Activated CD8-positive, alpha-beta memory T cell treated with anti-CD3 and anti-CD28 coated beads, Interleukin-2, amount 50 U/mL, for 4 hours (primary cell): Measurements from ENCODE around the gene ADAM8.
"Not testable (repeated sequence)": the region's sequence is repeated elsewhere in the genome, so short reads cannot be mapped to it uniquely, and the experiment has no call there.

Experiments
- DNase-seq: peaks from one replicate; pipeline ENCODE4 v3.0.0-alpha.2; 2020

Gene ADAM8

GRCh38 chr10:133266056-133266795, 10.4 kb downstream of the ADAM8 start:
- DNase-seq, result no peak

GRCh38 chr10:133265052-133265451, 11.6 kb downstream of the ADAM8 start:
- not testable (repeated sequence) for DNase-seq

DNA sequence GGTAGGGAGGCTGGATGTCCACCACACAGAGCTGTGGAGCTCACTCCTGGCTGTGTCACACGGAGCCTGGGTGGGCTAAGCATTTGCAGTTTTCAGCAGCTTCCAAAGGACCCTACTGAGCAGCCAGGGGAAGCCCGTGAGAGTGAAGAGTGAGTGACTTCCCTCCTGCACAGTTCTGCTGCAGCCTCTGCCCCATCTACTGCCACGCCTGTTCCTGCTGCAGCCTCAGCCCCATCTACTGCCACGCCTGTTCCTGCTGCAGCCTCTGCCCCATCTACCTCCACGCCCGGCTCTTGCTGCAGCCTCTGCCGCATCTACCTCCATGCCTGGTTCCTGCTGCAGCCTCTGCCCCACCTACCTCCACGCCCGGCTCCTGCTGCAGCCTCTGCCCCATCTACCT, 12.2 kb downstream of the ADAM8 start:
- no peak for DNase-seq

DNA sequence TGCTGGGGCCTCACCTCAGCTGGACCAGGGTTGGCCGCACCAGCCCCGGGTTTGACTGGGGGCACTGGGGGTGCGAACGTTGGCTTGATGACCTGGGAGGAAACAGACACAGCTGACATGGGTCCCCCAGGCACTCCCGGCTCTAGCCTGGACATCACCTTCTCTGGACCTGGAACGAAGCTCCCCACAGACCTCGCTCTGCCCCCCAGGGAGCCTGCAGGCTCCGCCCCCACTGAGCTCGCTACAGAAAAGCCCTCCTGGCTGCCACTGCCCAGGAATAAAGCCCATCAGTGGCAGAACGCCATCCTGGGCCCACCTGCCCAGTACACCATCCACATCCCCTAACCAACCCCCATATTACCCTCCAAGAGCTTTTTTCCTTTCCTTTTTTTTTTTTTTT, 13.0 kb downstream of the ADAM8 start:
- DNase-seq, result no peak

GRCh38 chr10:133262696-133263095, 14.0 kb downstream of the ADAM8 start:
- no peak for DNase-seq

DNA sequence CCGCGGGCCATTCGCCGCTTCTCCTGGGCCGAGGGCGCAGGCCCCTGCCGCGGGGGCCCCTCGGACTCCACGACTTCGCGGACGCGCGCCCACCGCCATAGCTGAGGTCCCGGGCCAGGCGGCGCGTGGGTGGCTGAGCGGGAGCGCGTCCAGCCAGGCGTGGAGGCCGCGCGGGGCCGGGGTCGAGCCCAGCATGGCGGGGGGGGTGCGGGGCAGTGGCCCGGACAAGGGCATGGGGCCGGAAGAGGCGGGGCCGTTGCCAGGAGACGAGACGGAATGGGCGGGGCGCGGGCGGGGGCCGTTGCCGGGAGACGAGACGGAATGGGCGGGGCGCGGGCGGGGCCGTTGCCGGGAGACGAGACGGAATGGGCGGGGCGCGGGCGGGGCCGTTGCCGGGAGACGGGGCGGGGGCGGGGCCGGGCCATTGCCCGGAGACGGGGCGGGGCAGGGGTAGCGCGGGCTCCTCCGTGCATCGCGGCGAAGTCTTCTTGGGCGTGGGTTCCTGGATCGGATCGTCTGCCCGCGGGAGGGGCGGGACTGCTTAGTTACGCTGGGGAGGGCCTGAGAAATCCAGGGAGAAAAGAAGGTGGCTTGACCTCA, 14.8 kb downstream of the ADAM8 start:
- DNase-seq, result peak; percentile 81

DNA sequence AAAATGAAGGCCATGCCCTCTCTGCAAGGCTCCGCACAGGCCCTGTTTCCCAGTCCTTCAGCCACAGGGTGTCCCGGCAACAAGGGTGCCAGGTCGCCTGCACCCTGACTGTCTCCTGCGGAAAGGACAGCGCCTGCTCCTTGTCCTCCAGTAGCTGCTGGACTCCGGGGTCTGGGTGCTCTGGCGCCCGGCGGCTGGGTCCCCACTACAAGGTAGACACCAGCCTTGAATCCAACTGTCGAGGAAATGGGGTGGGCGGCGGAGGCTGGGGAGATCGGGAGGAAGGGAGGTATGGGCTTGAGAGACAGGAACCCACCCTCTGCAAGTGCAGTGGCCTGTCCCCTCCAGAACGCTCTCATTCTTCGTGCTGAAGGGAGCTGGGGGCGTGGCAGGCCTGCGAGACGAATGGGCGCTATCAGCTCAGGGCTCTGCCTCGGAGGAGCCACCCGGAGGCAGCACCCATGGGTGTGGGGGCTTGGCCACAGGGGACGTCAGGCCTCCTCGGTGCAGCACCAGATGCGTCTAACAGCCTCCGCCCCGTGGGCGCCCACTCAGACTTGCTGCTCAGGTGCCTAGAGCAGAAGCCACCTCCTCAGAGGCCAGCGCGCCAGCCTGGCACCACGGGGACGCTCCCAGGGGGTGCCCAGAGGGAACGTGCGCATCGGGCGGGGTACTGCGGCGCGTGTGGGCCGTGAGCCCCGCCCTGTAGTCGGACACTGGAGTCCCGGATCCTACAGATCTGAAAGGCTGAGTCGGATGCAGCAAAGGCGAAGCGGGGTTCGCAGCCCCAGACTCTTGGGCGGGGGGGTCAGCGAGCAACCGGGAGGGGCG, 15.6 kb downstream of the ADAM8 start:
- peak; percentile 66 for DNase-seq

- DNase-seq, result no peak
Measured at GRCh38 chr10:133259602-133259989, 17.1 kb downstream of the ADAM8 start.

DNA sequence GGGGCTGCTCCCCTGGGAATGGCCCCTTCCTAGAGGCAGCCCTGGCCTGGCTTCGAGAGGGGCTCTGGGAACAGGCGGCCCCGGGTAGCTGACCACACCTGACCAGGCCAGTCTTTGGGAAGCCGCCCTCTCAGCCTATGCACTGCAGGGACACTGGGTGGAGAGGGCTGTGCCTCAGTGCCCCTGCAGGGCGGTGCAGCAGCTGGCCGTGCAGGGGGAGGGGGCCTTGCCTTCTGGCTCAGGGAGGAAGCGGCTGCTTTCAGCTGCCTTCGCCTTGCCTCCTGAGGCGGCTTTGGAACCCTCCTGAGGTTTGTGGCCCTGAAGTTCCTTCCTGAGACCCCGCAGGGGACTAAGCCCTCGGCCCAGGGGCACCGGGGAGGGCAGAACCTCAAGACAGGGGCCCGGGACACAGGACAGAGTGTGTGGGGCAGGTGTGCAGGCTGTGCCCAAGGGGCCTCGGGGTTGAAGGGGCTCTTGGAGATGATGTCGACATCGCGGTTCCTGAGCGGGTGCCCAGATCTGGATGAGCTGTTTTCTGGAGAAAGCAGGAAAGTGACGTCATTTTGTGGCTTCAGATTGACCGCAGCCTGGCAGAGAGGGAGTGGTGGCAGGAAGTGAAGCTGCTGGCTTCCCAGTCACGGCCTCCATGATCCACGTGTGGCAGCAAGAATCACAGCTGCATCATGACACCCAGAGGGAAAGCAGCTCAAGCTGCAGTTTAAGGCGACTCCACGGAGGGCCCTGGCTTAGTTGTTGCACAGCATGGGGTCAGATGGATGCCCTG, 17.7 kb downstream of the ADAM8 start:
- peak; percentile 86 for DNase-seq

DNA sequence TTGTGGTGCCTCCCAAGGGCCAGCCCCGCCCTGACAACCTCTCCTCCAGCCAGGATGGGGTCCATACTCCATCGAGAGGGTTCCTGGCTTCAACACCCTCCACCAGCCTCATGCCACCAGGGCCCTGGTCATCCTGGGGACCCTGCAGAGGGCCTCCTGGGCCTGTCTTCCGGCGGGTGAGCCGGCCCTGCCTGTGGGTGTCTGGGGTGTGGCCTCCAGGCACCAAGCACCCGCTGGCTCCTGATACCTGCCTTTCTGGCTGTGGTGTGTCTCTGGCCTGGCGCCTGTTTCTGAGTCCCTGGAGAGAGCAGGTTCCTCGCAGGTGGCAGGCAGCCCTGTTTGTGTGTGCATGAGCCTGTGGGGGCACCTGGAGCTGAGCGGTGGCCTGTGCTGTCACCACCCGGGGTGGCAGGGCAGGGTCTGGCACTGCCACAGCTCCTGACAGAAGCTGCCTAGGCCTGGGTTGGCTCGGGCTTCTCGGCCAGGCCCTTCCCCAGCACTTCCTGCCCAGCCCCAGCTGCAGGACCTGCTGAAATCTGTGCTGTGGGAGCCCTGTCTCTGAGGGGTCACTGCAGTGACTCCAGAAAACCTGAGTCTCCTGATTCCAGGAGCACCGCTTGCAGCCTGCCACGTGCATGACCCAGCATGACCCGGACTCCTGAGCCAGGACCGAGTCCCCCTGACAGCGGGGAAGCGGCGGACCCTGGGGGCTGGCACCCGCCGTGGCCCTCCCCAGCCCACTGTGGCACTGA, 18.4 kb downstream of the ADAM8 start:
- no peak for DNase-seq

DNA sequence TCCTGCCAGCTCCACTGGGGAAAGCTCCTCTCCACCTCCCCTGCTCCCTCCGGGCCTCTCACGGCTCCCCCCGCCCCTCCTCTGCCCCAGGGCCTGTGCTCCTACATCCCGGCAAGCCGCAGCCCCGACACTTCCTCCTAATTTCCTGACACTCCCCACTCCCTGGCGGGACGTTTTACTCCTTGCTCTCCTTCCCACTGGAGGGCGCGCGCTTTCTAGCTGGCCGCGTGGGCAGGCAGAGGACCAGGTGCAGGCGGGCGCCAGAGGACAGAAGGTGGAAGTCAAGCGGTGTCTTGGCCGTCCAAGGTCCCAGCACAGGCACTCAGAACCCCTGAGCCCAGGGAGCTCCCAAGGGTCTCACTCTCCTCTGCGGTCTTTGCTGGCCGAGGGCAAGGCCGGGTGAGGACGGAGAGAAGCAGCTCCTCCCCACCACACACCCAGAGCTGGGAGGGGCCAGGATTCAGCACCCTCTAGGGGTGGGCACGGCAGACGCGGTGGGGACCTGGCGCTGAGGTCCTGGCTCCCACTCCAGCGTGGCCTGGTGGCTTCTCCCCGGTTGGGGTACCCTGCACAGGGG, 19.1 kb downstream of the ADAM8 start:
- DNase-seq, result peak; percentile 42

- DNase-seq, result no peak
Measured at GRCh38 chr10:133255323-133255722, 21.3 kb downstream of the ADAM8 start.

- no peak for DNase-seq
Measured at GRCh38 chr10:133254421-133255120, 22.1 kb downstream of the ADAM8 start.

GRCh38 chr10:133253361-133253955, 23.2 kb downstream of the ADAM8 start:
- DNase-seq, result no peak

- DNase-seq, result no peak
Measured at GRCh38 chr10:133252223-133252552, 24.5 kb downstream of the ADAM8 start.

- DNase-seq, result no peak
Measured at GRCh38 chr10:133251388-133252222, 25.1 kb downstream of the ADAM8 start.

DNA sequence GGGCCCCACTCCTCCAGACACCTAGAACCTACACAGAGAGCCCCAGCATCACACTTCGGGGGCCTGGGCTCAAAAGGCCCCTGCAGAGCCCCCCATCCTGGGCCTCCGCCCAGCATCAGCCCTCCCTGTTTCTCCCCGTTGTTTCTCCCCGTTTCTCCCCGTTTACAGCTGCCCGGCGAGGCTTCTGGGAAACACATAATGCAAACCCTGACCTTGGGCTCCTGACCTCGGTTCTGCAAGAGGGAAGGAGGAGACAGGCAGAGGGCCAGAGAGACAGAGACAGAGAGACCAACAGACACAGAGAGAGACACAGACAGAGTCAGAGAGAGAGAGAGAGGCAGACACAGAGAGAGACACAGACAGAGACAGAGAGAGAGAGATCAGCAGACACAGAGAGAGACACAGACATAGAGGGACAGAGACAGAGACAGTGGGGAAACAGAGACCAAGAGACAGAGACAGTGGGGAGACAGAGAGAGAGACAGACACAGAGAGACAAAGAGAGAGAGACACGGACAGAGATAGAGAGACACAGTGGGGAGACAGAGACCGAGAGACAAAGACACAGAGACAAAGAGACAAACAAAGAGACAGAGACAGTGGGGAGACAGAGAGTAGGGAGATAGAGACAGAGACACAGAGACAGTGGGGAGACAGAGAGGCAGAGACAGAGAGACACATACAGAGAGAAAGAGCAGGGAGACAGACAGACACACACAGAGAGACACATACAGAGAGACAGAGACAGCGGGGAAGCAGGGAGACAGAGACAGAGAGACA, 26.5 kb downstream of the ADAM8 start:
- DNase-seq, result no peak

DNA sequence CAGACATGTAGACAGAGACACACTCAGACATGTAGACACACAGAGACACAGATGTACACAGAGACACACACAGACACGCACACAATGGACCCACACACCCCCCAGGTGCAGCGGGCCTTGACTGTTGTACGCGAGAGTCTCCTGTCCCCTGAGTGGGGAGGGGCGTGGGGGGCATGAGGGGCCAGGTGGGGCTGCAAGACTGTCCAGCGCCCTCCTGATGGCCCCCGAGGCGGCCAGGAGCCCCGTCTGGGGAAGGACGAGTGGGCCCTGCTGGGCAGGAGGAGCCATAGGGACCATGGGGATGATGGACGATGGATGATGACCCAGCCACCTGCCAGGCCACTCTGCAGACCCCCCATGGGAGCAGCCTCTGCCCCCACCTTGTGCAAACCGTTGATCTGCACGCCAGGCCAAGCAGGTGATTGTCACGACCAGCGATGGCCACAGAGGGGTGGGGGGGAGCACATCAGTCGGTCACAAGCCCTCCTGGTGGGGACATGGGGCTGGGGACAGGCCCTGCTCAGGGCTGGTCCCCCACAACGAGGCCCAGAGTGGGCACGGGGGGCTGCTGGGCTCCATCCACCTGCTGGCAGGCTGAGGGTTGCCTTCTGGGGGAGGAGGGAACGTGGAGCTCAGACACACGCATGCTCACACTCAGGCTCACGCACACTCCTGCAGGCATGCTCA, 27.4 kb downstream of the ADAM8 start:
- no peak for DNase-seq

DNA sequence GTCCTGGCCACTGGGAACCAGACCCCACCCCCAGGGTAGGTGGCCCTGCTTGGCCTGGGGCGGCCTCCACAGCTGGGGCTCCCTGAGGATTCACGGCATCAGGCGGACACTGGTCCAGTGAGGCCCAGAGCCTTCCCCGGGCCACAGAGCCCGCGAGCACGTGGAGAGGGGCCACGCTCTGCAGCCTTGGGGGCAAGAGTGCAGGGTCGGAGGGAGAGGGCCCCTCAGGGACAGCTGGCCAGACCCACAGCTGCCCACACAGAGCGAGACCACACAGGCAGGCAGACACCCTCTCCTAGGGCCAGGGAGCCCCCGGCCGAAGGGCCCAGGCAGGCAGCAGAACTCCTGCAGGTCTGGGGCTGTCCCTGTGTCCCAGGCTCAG, 28.3 kb downstream of the ADAM8 start:
- DNase-seq, result no peak
